H1 (cell line): ENCODE results near the gene PELI2. TPM values are rescaled to one million over a fixed set of nuclear protein-coding genes. Genes with fewer than 3 reads are reported as not detected.

Source experiments
- BACH1 ChIP-seq: IDR thresholded peaks from 2 replicates; pipeline ENCODE4 v1.6.1; 2012; ENCODE audit warnings: low read length, improper control_type of control experiment
- CHD1 ChIP-seq: IDR thresholded peaks from 2 replicates; pipeline ENCODE4 v1.6.1; 2012; ENCODE audit warnings: low read depth, low read length, improper control_type of control experiment
- CHD2 ChIP-seq: IDR thresholded peaks from 2 replicates; pipeline ENCODE4 v1.6.1; 2012; ENCODE audit warnings: low read length, improper control_type of control experiment
- E2F6 ChIP-seq: IDR thresholded peaks from 2 replicates; pipeline ENCODE4 v1.6.1; 2012; ENCODE audit warnings: inconsistent platforms
- SP1 ChIP-seq: IDR thresholded peaks from 2 replicates; pipeline ENCODE4 v1.6.1; 2011; ENCODE audit warnings: low read depth, low read length
- SP2 ChIP-seq: IDR thresholded peaks from 2 replicates; pipeline ENCODE4 v1.6.1; 2012; ENCODE audit warnings: mild to moderate bottlenecking, low read length, inconsistent platforms
- polyA plus RNA-seq, 7 experiments: library from polyadenylated mRNA; depleted of rRNA in 3 of 7; stranded (reverse) in 5 of 7; unstranded in 2 of 7; fragments of >200 nt in 5 of 7; fragments of 200-250 nt in 2 of 7; gene quantifications; 1 replicate in 5 of 7; 2 replicates in 1 of 7; 4 replicates in 1 of 7; pipeline versions ENCODE4 v1.2.1 to v1.2.3, GENCODE V29; 2011 to 2013; ENCODE audit warnings: missing spikeins in 2 of 7, mixed read lengths in 2 of 7
- total RNA-seq: library from RNA; stranded (reverse); fragmentation: NEBNext Ultra II Directional; extraction: Animal tissue kit (Norgen Biotek cat#: 25700); gene quantifications from 2 replicates; pipeline ENCODE4 v1.2.1, GENCODE V29; 2021
- TF ChIP-seq, protein P1 (sequence below): fragments of 300-600 bp; sonication (generic); IDR thresholded peaks from 2 replicates; pipeline ENCODE4 v1.7.1; 2012; ENCODE audit warnings: low read length, moderate library complexity, mild to moderate bottlenecking, inconsistent platforms; ENCODE audit not compliant: insufficient replicate concordance
- TF ChIP-seq, protein P2 (sequence below): IDR thresholded peaks from 2 replicates; pipeline ENCODE4 v1.6.1; 2012; ENCODE audit warnings: inconsistent platforms
- TF ChIP-seq, protein P3 (sequence below): IDR thresholded peaks from 2 replicates; pipeline ENCODE4 v1.6.1; 2011; ENCODE audit warnings: low read depth, mild to moderate bottlenecking, low read length; ENCODE audit not compliant: insufficient read depth

The PELI2 gene
- total and polyA plus RNA-seq, 2 of the 8 experiments (the other 6 are each of a cell fraction or from before 2014, with no cell fraction given), result 14.6 to 25.7 TPM

DNA sequence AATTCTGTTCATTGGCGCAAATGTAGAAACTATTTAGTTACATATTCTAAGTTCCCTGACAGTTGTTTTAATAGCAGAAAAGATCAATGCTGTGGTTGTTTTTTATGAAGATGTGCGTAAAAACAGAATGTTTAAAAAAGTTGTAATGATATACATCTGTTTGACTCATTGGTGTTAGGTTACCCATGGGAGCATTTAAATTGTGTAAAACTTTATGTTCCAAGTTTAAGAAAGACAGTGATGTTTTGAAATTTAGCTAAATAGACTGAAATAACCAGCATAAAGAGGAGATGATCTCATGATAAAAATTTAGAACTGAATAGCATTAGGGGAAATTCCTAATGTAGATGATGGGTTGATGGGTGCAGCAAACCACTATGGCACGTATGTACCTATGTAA lies 3.6 kb downstream of the PELI2 start (continued):
- TF ChIP-seq, protein P1, sequence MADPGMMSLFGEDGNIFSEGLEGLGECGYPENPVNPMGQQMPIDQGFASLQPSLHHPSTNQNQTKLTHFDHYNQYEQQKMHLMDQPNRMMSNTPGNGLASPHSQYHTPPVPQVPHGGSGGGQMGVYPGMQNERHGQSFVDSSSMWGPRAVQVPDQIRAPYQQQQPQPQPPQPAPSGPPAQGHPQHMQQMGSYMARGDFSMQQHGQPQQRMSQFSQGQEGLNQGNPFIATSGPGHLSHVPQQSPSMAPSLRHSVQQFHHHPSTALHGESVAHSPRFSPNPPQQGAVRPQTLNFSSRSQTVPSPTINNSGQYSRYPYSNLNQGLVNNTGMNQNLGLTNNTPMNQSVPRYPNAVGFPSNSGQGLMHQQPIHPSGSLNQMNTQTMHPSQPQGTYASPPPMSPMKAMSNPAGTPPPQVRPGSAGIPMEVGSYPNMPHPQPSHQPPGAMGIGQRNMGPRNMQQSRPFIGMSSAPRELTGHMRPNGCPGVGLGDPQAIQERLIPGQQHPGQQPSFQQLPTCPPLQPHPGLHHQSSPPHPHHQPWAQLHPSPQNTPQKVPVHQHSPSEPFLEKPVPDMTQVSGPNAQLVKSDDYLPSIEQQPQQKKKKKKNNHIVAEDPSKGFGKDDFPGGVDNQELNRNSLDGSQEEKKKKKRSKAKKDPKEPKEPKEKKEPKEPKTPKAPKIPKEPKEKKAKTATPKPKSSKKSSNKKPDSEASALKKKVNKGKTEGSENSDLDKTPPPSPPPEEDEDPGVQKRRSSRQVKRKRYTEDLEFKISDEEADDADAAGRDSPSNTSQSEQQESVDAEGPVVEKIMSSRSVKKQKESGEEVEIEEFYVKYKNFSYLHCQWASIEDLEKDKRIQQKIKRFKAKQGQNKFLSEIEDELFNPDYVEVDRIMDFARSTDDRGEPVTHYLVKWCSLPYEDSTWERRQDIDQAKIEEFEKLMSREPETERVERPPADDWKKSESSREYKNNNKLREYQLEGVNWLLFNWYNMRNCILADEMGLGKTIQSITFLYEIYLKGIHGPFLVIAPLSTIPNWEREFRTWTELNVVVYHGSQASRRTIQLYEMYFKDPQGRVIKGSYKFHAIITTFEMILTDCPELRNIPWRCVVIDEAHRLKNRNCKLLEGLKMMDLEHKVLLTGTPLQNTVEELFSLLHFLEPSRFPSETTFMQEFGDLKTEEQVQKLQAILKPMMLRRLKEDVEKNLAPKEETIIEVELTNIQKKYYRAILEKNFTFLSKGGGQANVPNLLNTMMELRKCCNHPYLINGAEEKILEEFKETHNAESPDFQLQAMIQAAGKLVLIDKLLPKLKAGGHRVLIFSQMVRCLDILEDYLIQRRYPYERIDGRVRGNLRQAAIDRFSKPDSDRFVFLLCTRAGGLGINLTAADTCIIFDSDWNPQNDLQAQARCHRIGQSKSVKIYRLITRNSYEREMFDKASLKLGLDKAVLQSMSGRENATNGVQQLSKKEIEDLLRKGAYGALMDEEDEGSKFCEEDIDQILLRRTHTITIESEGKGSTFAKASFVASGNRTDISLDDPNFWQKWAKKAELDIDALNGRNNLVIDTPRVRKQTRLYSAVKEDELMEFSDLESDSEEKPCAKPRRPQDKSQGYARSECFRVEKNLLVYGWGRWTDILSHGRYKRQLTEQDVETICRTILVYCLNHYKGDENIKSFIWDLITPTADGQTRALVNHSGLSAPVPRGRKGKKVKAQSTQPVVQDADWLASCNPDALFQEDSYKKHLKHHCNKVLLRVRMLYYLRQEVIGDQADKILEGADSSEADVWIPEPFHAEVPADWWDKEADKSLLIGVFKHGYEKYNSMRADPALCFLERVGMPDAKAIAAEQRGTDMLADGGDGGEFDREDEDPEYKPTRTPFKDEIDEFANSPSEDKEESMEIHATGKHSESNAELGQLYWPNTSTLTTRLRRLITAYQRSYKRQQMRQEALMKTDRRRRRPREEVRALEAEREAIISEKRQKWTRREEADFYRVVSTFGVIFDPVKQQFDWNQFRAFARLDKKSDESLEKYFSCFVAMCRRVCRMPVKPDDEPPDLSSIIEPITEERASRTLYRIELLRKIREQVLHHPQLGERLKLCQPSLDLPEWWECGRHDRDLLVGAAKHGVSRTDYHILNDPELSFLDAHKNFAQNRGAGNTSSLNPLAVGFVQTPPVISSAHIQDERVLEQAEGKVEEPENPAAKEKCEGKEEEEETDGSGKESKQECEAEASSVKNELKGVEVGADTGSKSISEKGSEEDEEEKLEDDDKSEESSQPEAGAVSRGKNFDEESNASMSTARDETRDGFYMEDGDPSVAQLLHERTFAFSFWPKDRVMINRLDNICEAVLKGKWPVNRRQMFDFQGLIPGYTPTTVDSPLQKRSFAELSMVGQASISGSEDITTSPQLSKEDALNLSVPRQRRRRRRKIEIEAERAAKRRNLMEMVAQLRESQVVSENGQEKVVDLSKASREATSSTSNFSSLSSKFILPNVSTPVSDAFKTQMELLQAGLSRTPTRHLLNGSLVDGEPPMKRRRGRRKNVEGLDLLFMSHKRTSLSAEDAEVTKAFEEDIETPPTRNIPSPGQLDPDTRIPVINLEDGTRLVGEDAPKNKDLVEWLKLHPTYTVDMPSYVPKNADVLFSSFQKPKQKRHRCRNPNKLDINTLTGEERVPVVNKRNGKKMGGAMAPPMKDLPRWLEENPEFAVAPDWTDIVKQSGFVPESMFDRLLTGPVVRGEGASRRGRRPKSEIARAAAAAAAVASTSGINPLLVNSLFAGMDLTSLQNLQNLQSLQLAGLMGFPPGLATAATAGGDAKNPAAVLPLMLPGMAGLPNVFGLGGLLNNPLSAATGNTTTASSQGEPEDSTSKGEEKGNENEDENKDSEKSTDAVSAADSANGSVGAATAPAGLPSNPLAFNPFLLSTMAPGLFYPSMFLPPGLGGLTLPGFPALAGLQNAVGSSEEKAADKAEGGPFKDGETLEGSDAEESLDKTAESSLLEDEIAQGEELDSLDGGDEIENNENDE, result no peak
- TF ChIP-seq CHD2 (no peak), SP2 (no peak), BACH1 (no peak), E2F6 (no peak), SP1 (no peak), CHD1 (no peak)
- TF ChIP-seq, protein P2, sequence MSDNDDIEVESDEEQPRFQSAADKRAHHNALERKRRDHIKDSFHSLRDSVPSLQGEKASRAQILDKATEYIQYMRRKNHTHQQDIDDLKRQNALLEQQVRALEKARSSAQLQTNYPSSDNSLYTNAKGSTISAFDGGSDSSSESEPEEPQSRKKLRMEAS, result no peak
- TF ChIP-seq, protein P3, sequence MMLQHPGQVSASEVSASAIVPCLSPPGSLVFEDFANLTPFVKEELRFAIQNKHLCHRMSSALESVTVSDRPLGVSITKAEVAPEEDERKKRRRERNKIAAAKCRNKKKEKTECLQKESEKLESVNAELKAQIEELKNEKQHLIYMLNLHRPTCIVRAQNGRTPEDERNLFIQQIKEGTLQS, result no peak
